ENCODE data around the gene GAS6. TPM values are rescaled to one million over a fixed set of nuclear protein-coding genes. Genes with fewer than 3 reads are reported as not detected.
A peak's percentile ranks its signal among the peaks of the same experiment; 100 is the strongest.
"Not testable (repeated sequence)": the region's sequence is repeated elsewhere in the genome, so short reads cannot be mapped to it uniquely, and the experiment has no call there.

Gene GAS6
- total RNA-seq (2014; rRNA removed; shearing (Covaris generic); ENCODE audit: low replicate concordance) = 332 and 394 TPM in 2 replicates

DNA sequence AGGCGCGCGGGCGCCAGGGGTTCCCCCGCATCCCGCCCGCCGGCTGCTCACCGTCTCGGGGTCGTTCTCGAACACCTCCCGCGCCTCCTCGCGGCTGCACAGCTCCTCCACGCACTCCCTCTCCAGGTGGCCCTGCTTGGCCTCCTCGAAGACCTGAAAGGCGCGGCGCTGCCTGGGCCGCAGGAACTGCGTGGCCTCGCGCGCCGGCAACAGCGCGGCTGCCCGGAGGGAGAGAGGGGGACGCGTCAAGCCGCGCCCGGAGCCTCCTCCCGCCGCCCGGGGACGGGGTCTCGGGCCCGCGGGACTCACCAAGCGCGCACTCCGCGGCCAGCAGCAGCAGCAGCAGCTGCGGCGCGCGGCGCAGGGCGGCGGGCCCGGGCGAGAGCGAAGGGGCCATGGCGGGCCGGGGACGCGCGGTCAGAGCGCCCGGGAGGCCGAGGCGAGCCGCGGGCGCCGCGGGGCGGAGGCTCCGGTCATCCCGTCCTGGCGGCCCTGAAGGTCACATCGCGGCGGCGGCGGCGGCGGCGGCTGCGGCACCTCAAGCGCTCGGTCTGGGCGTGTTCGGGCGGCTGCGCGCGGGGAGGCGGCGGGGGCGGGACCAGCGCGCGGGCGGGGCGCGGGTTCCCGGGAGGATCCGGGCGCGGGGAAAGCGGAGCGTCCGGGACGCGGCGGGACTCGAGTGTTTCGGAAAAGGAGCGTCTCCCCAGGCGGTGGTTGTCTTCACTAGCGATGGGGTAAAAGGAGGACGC is at the start of gene GAS6:
TSS of gene GAS6 (minus strand) at position 553 of the 749 bp plus-strand sequence. CDS start at position 397, 156 bp downstream.
- peak; percentile 72 for DNase-seq
- H3K27me3 ChIP-seq = no peaks in the 10 kb centered on the region
- peak within 1 kb of the TSS; percentile 85 for H3K4me3 ChIP-seq
- H3K9me3 ChIP-seq = no peaks in the 10 kb centered on the region
- peaks cover 44% of the 10 kb centered on the region for H3K36me3 ChIP-seq

DNA sequence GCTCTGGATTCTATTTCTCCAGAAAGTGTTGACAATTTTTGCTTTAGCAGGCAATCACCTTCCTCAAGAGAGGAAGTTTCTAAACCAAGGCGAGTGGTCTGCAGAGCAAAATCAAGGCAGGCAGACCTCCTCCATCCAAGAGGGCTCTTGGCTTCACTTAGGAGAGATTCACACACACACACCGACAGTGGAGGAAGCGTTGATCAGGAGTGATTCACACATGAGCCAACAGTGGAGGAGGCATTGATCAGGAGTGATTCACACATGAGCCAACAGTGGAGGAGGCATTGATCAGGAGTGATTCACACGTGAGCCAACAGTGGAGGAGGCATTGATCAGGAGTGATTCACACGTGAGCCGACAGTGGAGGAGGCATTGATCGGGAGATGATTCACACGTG is 49.5 kb upstream of the GAS6 start:
- not testable (repeated sequence) for DNase-seq, H3K27me3 ChIP-seq, H3K4me3 ChIP-seq, H3K36me3 ChIP-seq
- peaks cover 22% of the 10 kb centered on the region for H3K9me3 ChIP-seq

DNA sequence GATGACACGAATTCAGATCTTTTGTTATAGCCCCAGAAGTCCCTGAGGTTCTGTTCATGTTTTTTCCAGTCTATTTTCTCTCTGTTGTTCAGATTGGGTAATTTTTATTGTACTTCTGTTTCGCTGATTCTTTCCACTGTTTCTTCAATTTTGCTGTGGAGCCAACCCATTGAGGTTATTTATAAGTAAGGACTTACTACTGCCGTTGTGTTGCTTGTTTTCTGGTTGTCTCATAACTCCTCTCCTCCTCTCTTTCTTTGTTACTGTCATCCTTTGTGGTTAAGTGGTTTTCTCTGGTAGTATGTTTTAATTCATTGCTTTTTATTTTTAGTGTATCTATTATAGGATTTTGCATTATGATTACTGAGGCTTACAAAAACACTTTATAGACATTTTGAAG is 48.7 kb upstream of the GAS6 start:
- peaks cover 22% of the 10 kb centered on the region for H3K9me3 ChIP-seq
- H3K4me3 ChIP-seq = no peak overlapping the region
- H3K27me3 ChIP-seq = no peaks in the 10 kb centered on the region
- H3K36me3 ChIP-seq = peaks cover 9% of the 10 kb centered on the region
- no peak for DNase-seq

DNA sequence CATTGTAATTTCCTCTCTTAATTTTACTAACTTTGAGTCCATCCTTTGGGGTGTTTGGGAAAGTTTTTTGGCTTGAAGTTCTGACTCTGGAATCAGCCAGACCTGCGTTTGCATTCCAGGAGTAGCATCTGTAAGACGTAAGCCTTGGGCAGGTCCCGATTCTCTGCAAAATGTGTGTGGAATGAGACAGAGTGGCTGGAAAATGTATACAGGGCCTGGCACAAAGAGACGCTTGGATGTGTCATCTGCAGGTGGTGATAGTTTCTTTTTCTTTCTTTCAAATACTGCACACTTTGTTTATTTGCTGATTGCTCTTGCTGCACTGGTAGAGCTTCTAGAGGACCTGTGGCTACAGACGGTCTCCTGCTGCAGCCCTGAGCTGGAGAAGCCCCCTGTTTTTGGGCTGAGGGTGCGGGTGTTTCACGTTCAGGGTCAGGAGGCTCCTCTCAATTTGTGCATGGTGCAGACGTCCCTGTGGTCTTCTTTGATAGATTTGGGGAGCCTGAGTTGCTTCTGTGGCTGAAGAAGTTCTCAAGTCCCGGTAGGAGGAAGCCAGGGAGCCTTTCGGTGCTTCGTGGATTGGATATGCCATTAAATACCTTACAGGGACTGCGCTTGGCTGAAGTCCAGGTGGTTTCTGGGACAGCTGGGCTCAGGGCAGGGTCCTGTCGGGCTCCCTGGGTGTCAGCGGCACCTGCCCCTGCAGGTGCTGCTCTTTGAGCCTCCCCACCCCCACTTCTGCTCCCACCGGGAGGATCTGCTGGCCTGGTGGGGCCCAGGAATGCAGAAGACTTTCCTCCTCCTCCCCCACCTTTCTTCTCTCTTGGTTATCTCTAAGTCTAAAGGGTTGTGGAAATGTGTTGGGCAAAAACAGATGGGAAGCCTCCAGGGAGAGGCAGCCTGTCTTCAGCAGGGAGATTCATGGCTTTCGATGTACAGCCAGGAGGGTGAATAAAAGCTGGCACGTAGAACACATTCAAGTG is 44.0 kb upstream of the GAS6 start:
- H3K27me3 ChIP-seq = no peaks in the 10 kb centered on the region
- peaks cover 4% of the 10 kb centered on the region for H3K36me3 ChIP-seq
- DNase-seq = peak; percentile 87
- H3K4me3 ChIP-seq = peak overlapping the region; percentile 30
- peaks cover 17% of the 10 kb centered on the region for H3K9me3 ChIP-seq

DNA sequence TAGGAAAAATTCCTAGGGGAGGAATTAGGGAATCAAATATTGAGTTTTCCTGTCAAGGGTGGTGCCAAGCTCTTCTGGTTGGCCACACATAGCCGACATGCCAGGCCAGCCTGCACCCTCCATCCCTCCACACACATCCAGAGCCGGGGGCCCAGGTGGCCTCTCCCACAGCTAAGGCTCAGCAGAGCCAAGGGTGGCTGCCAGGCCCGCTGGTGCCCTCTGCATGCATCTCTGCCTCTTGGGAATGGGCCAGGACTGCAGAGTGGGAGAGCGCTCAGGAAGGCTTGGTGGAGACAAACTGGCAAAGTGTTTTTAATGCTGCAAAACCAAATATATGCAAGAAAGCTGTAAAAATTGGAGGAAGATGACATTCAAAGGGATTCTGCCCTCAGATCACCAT is 42.7 kb upstream of the GAS6 start:
- H3K36me3 ChIP-seq = no peaks in the 10 kb centered on the region
- peak; percentile 94 for DNase-seq
- H3K4me3 ChIP-seq = no peak overlapping the region
- no peaks in the 10 kb centered on the region for H3K27me3 ChIP-seq
- peaks cover 4% of the 10 kb centered on the region; the same call in 1 of the 2 replicates for H3K9me3 ChIP-seq

DNA sequence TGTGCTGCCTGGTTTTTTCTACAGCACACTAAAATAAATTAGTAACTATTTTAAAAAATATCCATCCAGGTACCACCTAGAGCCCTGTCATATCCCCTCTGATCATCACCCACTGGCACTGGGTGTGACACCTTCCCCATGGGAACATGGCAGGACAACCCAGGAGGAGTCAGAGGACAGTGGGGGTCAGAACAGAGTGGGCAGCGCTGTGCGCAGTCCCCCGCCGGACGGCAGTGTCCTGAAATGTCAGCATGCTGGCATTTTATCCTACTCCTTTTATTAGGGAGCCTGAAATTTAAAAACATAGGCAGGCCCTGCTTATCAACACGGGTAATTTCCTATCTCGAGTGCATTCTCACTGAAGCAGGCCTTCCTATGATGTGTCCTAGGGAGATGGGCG is 42.1 kb upstream of the GAS6 start:
- H3K4me3 ChIP-seq = no peak overlapping the region
- H3K36me3 ChIP-seq = no peaks in the 10 kb centered on the region
- H3K9me3 ChIP-seq = peaks cover 2% of the 10 kb centered on the region; the same call in 1 of the 2 replicates
- no peaks in the 10 kb centered on the region for H3K27me3 ChIP-seq
- DNase-seq = no peak

DNA sequence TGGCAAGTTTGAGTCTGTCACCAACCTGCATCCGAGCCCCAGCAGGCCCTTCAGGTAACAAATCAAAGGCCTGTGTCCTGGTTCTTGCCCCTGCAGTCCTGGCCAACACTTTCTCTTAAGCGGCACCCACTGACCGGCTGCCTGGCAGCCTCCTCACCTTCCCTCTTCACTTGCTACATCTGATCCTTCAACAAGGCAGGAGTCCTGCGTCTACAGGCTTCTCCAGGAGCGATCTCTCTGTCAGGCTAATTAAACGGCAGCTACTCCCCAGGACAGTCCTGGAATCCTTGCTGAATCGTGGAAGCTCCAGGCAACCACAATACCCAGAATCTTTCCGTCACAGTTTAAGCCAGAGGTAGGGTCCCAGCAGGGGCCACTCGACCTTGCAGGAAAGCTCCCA is 41.1 kb upstream of the GAS6 start:
- no peaks in the 10 kb centered on the region for H3K27me3 ChIP-seq
- no peak overlapping the region for H3K4me3 ChIP-seq
- no peaks in the 10 kb centered on the region for H3K36me3 ChIP-seq
- no peaks in the 10 kb centered on the region for H3K9me3 ChIP-seq
- no peak for DNase-seq

DNA sequence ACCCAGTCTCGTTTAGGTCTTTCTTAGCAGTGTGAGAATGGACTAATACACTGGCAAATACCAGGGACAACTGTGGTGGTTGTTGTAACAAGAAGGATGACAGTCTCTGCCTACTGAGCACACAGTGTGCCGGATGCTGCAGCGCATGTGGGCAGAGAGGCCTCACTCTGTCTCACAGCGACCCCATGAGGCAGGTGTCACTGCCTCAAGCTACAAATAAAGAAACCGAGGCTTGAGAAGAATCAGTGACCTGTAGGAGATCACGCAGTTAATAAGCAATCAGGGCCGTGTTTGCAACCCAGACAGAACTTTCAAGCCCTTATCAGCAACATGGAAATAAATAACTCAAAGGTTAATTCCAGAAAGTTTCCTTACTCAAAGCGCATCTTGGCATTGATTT is 40.5 kb upstream of the GAS6 start:
- Histone ChIP-seq H3K36me3 (no peaks in the 10 kb centered on the region), H3K9me3 (no peaks in the 10 kb centered on the region), H3K4me3 (no peak overlapping the region), H3K27me3 (no peaks in the 10 kb centered on the region)
- DNase-seq = no peak

DNA sequence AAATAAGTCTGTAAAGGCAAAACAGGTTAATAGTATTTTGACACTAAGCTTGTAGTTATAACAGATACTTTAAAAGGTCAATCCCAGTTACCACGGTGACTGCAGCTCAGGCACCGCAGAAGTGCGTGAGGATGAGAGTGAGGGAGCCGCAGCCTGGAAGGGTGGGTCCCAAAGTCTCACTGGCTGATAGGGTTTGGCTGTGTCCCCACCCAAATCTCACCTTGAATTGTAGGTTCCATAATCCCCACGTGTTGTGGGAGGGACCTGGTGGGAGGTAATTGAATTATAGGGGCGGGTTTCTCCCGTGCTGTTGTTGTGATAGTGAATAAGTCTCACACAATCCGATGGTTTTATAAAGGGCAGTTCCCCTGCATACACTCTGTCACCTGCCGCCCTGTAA is 40.0 kb upstream of the GAS6 start:
- no peaks in the 10 kb centered on the region for H3K36me3 ChIP-seq

DNA sequence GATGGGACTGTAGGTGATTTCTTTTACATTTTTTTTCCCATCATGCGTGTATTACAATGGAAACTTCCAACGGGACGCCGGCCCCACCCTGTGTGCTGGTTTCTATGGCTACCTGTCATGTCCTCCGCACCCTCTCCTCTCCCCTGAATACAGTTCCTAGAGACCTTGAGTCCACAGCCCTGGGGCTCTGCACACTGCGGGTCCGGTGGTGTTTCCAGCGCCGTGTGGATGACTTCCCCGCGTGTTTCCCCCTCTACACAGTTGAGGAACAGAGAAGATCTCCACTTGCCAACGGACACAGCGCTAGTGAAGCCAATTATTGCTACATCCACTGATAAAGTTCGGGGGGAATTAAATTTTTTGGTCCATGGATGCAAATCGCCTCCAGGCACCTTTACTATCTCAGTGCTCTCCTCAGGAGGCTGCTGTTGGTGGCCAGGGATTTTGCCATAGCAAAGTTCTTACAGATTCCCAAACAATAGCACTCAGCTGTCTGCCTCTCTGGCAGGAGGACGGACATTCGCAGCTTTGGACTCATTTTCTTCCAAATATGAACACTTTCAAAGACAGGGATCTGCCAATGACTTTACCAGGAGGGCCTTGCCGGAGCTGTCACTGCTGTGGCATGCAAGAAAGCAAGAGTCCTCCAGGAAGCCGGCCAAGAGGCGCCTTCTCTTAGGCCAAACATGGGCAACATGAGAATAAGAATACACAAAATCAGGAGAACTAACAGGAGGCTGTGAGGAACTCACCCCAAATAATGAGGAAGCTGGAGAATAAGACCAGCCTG is 39.3 kb upstream of the GAS6 start:
- no peak overlapping the region for H3K4me3 ChIP-seq
- DNase-seq = peak; percentile 96
- H3K9me3 ChIP-seq = no peaks in the 10 kb centered on the region; the same call in 1 of the 2 replicates
- no peaks in the 10 kb centered on the region for H3K27me3 ChIP-seq
- H3K36me3 ChIP-seq = no peaks in the 10 kb centered on the region; the same call in 1 of the 2 replicates

More for the DNA sequence above, 40.0 kb upstream of the GAS6 start:
- no peak for DNase-seq
- Histone ChIP-seq H3K4me3 (no peak overlapping the region), H3K27me3 (no peaks in the 10 kb centered on the region), H3K9me3 (no peaks in the 10 kb centered on the region)

DNA sequence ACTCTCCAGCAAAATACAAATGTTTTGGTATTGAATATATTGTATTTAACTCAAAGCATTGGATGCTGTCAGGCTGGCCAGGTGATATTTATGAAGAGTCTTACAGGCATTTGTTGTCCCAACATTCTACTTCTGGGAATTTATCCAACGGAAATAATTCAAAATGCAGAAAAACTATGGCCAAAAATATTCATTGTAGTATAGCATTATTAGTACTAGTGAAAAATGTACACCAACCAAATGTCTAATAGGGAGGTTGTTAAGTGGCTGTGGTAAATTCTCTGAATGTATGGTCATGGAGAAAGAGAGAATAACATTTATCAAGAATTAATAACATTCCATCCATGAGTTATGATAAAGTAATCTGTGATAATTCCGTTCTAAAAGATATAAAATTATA is 38.6 kb upstream of the GAS6 start:
- no peak overlapping the region for H3K4me3 ChIP-seq
- DNase-seq = no peak
- H3K27me3 ChIP-seq = no peaks in the 10 kb centered on the region
- H3K36me3 ChIP-seq = peaks cover 6% of the 10 kb centered on the region
- H3K9me3 ChIP-seq = peaks cover 2% of the 10 kb centered on the region; the same call in 1 of the 2 replicates

DNA sequence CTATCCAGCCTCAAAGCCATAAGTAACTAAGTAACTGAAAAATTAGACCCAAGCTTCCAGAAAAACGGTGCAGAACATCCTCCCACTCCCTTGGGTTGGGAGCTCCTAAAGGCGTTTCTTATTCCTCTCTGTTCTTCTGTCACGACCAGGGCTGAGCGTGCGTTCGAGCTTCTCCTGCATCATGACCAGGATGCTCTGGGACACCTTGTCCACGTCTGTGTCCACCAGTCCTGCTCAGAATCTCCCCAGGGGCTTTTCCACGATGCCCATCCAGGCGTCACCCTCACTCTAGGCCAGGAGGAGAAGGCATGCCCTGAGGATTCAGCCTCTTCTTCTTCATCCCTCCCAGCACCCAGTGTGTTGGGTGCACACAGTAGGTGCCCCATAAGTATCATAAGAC is 37.8 kb upstream of the GAS6 start:
- DNase-seq = no peak
- Histone ChIP-seq H3K4me3 (no peak overlapping the region), H3K27me3 (no peaks in the 10 kb centered on the region), H3K36me3 (peaks cover 7% of the 10 kb centered on the region), H3K9me3 (peaks cover 2% of the 10 kb centered on the region; the same call in 1 of the 2 replicates)

DNA sequence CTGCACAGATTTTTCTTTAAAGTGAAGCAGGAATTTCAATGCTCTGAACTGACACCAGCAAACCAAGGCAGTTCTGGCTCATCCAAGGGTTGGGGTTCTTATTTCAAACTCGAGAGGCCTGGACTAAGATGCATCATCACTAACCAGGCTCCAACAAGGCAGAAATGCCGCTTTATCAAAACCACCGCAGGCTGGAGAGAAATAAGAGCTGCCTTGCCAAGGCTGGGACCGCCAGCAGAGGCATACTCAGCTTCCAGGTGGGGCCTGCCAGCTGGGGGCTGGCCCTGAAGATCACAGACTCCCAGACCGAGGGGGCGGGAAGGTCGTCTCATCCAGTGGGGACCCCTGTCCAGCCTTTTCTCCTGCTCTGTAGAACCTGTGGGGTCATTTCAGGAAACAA is 37.4 kb upstream of the GAS6 start:
- Histone ChIP-seq H3K36me3 (peaks cover 7% of the 10 kb centered on the region), H3K4me3 (no peak overlapping the region), H3K9me3 (peaks cover 2% of the 10 kb centered on the region; the same call in 1 of the 2 replicates), H3K27me3 (no peaks in the 10 kb centered on the region)
- DNase-seq = peak; percentile 85

DNA sequence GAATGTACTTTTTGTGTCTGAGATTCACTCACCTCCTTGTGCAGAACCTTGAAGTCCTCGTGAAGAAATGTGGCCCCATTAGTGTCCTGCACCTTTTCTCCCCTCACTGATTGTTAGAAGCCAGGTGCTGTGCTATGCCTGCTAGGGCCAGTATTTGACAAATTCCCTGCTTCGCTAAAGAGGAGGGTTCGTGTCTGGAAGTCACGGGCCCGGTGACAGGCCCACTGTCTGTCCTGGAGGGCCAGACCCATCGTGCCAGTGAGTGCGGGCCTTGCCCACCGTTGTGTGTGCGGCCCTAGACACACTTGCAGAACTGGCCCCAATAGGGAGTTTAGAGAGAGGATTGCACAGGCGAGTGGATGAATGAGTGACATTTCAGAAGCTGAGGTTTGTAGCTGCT is 36.8 kb upstream of the GAS6 start:
- H3K36me3 ChIP-seq = peaks cover 7% of the 10 kb centered on the region
- no peak overlapping the region for H3K4me3 ChIP-seq
- no peak for DNase-seq
- no peaks in the 10 kb centered on the region for H3K27me3 ChIP-seq
- peaks cover 2% of the 10 kb centered on the region; the same call in 1 of the 2 replicates for H3K9me3 ChIP-seq

DNA sequence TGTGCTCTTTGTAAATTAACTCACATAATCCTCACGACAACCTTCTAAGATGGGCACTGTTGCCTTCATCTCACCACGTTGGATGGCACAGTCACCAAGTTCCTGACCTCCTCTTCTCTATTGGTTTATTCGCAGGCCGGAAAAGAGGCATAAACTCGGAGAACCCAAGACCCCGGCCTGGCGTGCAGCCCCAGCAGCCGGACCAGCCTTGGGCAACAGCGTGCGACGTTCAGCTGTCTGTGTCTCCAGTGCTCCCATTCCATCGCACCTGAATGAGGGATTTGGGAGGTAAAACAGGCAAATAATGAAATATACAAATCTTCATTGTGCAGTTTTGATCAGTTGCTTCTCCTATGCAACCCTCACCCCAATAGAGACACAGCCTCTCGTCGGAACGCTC is 34.5 kb upstream of the GAS6 start:
- DNase-seq = no peak
- Histone ChIP-seq H3K9me3 (peaks cover 12% of the 10 kb centered on the region), H3K36me3 (peaks cover 10% of the 10 kb centered on the region)

DNA sequence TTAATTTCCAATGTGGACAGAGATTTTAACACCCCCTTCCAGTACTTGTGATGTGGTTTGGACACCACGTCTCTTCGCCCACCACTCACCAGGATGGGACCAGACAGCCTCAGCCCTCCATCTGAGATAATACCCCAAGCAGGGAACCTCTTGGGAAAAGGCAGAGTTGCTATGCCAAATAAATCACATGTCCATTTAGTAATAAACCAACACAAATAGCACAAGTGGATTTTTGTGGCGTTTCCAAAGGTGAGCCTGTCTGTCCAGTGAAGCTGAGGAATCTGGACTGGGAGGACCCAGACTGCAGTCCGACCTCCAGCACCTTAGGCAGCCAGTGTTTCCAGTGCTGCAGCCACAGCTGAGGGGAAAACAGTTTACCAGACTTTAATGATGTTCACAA is 34.1 kb upstream of the GAS6 start:
- H3K27me3 ChIP-seq = no peaks in the 10 kb centered on the region
- DNase-seq = no peak
- no peak overlapping the region for H3K4me3 ChIP-seq
- peaks cover 15% of the 10 kb centered on the region for H3K9me3 ChIP-seq
- H3K36me3 ChIP-seq = peaks cover 10% of the 10 kb centered on the region

More for the DNA sequence above, 34.5 kb upstream of the GAS6 start:
- Histone ChIP-seq H3K27me3 (no peaks in the 10 kb centered on the region), H3K4me3 (no peak overlapping the region)
